ENCODE results near the gene CXXC5.

DNA sequence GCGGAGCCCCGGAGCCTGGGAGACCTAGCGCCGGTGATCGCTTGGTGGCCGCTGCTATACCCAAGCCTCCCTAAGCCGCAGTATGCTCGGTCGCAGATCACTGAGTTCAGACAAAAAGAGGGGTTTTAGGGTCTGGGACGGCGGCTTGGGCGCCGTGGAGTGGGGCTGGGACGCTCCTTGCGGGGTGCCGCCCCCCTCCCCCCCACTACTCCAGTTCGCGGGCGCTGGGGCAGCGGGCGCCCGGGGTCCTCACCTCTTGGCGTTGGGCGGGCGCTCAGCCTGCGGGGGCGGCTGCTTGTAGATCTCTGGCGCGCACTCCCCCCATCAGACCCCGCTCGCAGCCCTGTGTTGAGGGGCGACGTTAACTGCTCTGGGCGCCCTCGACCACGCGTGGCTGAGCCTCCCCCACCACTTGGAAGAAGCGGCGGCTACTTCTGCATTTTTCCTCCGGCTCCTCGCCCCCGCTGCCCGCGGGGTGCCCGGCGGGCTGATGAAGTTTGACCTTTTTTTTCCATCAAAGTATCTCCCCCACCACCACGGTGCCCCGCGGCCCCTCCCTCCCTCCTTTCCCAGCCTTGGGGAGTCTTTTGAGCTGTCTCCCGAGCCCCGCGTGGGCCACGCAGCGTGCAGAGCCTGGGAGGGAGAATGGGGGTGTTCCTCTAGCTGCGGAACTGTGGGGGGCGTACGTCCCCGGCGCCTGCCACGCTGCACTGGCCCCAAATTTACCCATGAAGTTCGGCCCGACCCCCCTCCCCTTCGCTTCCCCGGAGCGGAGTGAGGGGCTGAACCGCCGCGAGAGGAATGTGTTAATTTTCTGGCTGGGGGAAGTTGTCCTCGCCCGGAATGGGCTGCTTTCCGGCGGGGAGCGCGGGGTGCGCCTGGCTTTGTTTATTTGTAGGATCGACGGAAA is 1.2 kb downstream of the CXXC5 start:
- TF ChIP-seq POLR2AphosphoS5 (IDR thresholded peaks at IDR 0.05) (no peak), POLR2A (IDR thresholded peaks at IDR 0.05) (no peak)
- TF ChIP-seq, protein P1, sequence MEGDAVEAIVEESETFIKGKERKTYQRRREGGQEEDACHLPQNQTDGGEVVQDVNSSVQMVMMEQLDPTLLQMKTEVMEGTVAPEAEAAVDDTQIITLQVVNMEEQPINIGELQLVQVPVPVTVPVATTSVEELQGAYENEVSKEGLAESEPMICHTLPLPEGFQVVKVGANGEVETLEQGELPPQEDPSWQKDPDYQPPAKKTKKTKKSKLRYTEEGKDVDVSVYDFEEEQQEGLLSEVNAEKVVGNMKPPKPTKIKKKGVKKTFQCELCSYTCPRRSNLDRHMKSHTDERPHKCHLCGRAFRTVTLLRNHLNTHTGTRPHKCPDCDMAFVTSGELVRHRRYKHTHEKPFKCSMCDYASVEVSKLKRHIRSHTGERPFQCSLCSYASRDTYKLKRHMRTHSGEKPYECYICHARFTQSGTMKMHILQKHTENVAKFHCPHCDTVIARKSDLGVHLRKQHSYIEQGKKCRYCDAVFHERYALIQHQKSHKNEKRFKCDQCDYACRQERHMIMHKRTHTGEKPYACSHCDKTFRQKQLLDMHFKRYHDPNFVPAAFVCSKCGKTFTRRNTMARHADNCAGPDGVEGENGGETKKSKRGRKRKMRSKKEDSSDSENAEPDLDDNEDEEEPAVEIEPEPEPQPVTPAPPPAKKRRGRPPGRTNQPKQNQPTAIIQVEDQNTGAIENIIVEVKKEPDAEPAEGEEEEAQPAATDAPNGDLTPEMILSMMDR (IDR thresholded peaks at IDR 0.05), result no peak

All from sigmoid colon (tissue), 4 donors.